Measurements from ENCODE around the gene ANO6. TPM values are rescaled to one million over a fixed set of nuclear protein-coding genes. Genes with fewer than 3 reads are reported as not detected.

ANO6 gene
- total RNA-seq, 1 donor from 2014 or later, result 46.2 TPM

DNA sequence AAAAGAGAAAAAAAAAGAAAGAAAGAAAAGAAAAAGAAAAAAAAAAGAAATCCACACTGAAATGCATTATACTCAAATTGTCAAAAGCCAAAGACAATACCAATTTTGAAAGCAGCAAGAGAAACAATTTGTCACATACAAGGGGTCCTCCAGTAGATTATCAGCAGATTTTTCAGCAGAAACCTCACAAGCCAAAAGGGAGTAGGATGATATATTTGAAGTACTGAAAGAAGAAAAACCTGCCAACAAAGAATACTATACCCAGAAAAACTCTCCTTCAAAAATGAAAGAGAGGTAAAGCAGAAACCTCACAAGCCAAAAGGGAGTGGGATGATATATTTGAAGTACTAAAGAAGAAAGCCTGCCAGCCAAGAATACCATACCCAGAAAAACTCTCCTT is 37.1 kb upstream of the ANO6 start:
- no peak for DNase-seq
- intact Hi-C loops (cut with micrococcal nuclease), result no loop called here
- no peaks in the 10 kb centered on the region for H3K4me1 ChIP-seq
- TF ChIP-seq, protein P1, sequence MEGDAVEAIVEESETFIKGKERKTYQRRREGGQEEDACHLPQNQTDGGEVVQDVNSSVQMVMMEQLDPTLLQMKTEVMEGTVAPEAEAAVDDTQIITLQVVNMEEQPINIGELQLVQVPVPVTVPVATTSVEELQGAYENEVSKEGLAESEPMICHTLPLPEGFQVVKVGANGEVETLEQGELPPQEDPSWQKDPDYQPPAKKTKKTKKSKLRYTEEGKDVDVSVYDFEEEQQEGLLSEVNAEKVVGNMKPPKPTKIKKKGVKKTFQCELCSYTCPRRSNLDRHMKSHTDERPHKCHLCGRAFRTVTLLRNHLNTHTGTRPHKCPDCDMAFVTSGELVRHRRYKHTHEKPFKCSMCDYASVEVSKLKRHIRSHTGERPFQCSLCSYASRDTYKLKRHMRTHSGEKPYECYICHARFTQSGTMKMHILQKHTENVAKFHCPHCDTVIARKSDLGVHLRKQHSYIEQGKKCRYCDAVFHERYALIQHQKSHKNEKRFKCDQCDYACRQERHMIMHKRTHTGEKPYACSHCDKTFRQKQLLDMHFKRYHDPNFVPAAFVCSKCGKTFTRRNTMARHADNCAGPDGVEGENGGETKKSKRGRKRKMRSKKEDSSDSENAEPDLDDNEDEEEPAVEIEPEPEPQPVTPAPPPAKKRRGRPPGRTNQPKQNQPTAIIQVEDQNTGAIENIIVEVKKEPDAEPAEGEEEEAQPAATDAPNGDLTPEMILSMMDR (IDR thresholded peaks at IDR 0.05; ENCODE audit: borderline replicate concordance), result no peak
- H3K36me3 ChIP-seq, result peaks cover 27% of the 10 kb centered on the region
- H3K27me3 ChIP-seq (ENCODE audit: low read depth), result no peaks in the 10 kb centered on the region
- no peak overlapping the region for H3K27ac ChIP-seq (replicated peaks)
- H3K9me3 ChIP-seq (replicated peaks), result peaks cover 41% of the 10 kb centered on the region
- H3K4me3 ChIP-seq, result no peak overlapping the region

DNA sequence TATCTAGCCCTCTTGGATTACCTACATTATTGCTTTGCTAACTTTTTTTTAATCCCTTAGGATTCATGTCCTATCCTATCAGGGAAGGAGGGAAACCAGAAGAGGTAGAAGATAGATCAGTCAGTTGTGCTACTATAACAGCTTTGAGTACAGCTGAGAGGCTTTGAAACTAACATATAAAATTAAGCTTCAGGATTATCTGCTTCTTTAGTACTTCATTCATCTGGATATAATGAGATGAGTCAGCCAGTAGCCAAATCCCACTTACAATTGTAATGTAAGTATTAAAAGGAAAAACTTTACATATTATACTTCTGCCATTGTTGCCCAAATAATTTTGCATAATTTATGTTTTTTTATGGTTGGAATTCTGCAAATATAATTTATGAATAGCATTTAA is 33.4 kb upstream of the ANO6 start:
- intact Hi-C loops (cut with micrococcal nuclease), result loop anchor here (10.0 kb wide), 1 partner anchor 202 kb away; no protein-coding TSS in a partner anchor
- TF ChIP-seq, protein P1 (IDR thresholded peaks at IDR 0.05; ENCODE audit: borderline replicate concordance), result no peak
- Histone ChIP-seq H3K27ac (replicated peaks) (no peak overlapping the region), H3K36me3 (peaks cover 13% of the 10 kb centered on the region), H3K27me3 (ENCODE audit: low read depth) (no peaks in the 10 kb centered on the region), H3K4me1 (no peaks in the 10 kb centered on the region), H3K9me3 (replicated peaks) (peaks cover 26% of the 10 kb centered on the region), H3K4me3 (no peak overlapping the region)
- no peak for DNase-seq

DNA sequence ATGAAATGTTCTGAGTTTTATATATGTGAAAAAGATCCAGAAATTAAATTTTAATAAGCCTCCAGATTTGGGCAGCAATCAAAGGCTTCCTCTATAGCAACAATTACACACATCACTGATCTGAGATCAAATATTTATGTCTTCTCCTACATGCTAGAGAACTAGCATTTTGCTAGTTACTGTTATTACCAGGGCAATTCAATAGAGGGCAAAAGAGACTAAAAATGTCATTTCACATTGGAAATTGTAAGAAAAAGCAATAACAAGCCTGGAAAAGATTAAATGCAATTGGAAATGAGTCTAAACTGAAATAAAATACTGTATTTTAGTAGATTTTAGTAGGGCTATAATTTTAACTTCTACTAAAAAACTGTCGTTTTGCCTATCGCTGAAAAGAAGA is 32.6 kb upstream of the ANO6 start:
- H3K27ac ChIP-seq (replicated peaks), result no peak overlapping the region
- H3K4me3 ChIP-seq, result no peak overlapping the region
- peaks cover 8% of the 10 kb centered on the region for H3K36me3 ChIP-seq
- no peaks in the 10 kb centered on the region for H3K4me1 ChIP-seq
- intact Hi-C loops (cut with micrococcal nuclease), result loop anchor here (10.0 kb wide), 1 partner anchor 202 kb away; no protein-coding TSS in a partner anchor
- TF ChIP-seq, protein P1 (IDR thresholded peaks at IDR 0.05; ENCODE audit: borderline replicate concordance), result peak; percentile 59
- H3K9me3 ChIP-seq (replicated peaks), result peaks cover 19% of the 10 kb centered on the region
- no peak for DNase-seq
- H3K27me3 ChIP-seq (ENCODE audit: low read depth), result no peaks in the 10 kb centered on the region

DNA sequence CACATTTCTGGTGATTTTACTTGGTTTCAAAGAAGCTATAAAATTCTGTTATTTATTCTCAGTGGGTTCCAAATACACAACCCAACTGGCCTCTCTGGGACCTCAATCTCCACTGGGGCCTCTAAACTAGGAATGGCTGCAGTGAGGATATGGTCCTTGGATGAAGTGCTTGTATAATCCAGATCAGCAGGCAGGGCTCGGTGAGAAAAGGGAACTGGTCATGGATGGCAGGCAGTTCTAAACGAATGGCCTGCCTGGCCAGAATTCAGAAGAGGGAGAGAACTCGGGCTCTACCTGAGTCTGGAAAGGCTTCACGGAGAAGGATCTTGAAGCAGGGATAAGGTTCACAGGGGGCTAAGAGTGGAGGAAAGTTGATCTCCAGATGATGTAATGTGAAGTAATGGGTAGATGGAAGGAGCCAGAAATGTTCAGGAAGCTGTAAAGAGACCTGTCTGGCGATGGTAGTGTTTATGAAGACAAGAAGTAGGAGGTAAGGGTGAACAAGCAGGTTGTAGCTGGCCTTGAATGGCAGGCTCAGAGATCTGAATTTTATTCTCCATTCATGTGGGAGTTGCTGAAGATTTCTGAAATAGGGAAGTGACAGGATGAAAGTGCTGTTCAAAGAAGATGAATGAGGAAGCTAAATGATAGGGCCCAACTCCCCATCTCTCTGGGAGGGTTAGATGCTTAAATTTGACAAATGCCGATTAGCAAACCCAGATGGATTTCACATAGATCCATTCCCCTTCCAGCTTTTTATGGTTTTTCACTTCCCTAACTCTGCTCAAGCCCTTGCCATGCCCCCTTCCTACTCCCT is 31.5 kb upstream of the ANO6 start:
- Histone ChIP-seq H3K9me3 (replicated peaks) (peaks cover 8% of the 10 kb centered on the region), H3K27me3 (ENCODE audit: low read depth) (no peaks in the 10 kb centered on the region), H3K27ac (replicated peaks) (no peak overlapping the region), H3K36me3 (peaks cover under 1% of the 10 kb centered on the region), H3K4me1 (no peaks in the 10 kb centered on the region), H3K4me3 (no peak overlapping the region)
- intact Hi-C loops (cut with micrococcal nuclease), result loop anchor here (10.0 kb wide), 1 partner anchor 200 kb away; no protein-coding TSS in a partner anchor
- TF ChIP-seq, protein P1 (IDR thresholded peaks at IDR 0.05; ENCODE audit: borderline replicate concordance), result no peak
- no peak for DNase-seq

DNA sequence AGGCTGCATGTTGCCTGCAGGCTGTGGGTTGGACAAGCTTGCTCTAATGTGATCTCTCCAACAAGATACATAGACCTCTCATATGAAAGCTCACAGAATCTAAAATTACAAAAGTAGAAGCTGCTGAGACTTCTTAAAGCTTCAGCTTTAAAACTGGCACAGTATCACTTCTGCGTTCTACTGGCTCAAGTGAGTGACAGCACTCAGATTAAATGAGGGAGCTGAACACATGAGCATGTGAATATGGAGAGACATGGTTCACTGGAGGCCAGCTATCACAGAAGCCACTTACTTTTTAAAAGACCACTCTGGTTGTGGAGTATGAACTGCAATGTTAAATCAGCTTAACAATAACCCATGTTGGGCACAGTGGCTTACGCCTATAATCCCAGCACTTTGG is 29.1 kb upstream of the ANO6 start:
- intact Hi-C loops (cut with micrococcal nuclease), result loop anchor here (10.0 kb wide), 1 partner anchor 198 kb away; no protein-coding TSS in a partner anchor
- peaks cover 4% of the 10 kb centered on the region for H3K4me1 ChIP-seq
- H3K27me3 ChIP-seq (ENCODE audit: low read depth), result no peaks in the 10 kb centered on the region
- H3K9me3 ChIP-seq (replicated peaks), result no peaks in the 10 kb centered on the region
- TF ChIP-seq, protein P1 (IDR thresholded peaks at IDR 0.05; ENCODE audit: borderline replicate concordance), result no peak
- no peak overlapping the region for H3K4me3 ChIP-seq
- DNase-seq, result no peak
- no peaks in the 10 kb centered on the region for H3K36me3 ChIP-seq
- no peak overlapping the region for H3K27ac ChIP-seq (replicated peaks)

All from left ventricle myocardium inferior (tissue), 1 donor.